ENCODE measurements around the gene PGM1.
A peak's percentile ranks its signal among the peaks of the same experiment; 100 is the strongest.

PGM1 gene

GRCh38 chr1:63611231-63611630 is 18.0 kb downstream of the PGM1 start:
- TF ChIP-seq CTCF (IDR thresholded peaks at IDR 0.05; ENCODE audit: low read length, missing control alignments): no peak
- no peak overlapping the region for H3K4me3 ChIP-seq (replicated peaks; ENCODE audit: low read depth, low read length)
- no peak for DNase-seq (ENCODE audit: low read depth)

GRCh38 chr1:63612564-63612963 is 19.4 kb downstream of the PGM1 start:
- peak; percentile 54 for DNase-seq (ENCODE audit: low read depth)
- H3K4me3 ChIP-seq (replicated peaks; ENCODE audit: low read depth, low read length): no peak overlapping the region
- no peak for TF ChIP-seq CTCF (IDR thresholded peaks at IDR 0.05; ENCODE audit: low read length, missing control alignments)

- DNase-seq (ENCODE audit: low read depth): no peak
- TF ChIP-seq CTCF (IDR thresholded peaks at IDR 0.05; ENCODE audit: low read length, missing control alignments): no peak
- no peak overlapping the region for H3K4me3 ChIP-seq (replicated peaks; ENCODE audit: low read depth, low read length)
Measured at GRCh38 chr1:63612971-63613370, 19.8 kb downstream of the PGM1 start.

- TF ChIP-seq CTCF (IDR thresholded peaks at IDR 0.05; ENCODE audit: low read length, missing control alignments): peak; percentile 59
- DNase-seq (ENCODE audit: low read depth): peak; percentile 87
- H3K4me3 ChIP-seq (replicated peaks; ENCODE audit: low read depth, low read length): no peak overlapping the region
Measured at GRCh38 chr1:63615768-63616420, 22.7 kb downstream of the PGM1 start.

DNA sequence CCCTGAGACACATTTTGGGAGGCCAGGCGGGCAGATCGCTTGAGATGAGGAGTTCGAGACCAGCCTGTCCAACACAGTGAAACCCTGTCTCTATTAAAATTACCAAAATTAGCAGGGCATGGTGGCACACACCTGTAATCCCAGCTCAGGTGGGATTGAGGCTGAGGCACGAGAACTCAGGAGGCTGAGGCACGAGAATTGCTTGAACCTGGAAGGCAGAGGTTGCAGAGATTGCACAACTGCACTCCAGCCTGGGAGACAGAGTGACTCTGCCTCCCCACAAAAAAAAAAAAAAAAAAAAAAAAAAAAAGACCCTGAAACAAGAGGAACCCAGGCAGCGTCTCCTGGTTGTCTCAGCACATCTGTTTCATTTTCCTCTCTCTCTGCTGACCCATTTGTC is 24.2 kb downstream of the PGM1 start:
- no peak overlapping the region for H3K4me3 ChIP-seq (replicated peaks; ENCODE audit: low read depth, low read length)
- no peak for TF ChIP-seq CTCF (IDR thresholded peaks at IDR 0.05; ENCODE audit: low read length, missing control alignments)
- no peak for DNase-seq (ENCODE audit: low read depth)

- no peak overlapping the region for H3K4me3 ChIP-seq (replicated peaks; ENCODE audit: low read depth, low read length)
- no peak for TF ChIP-seq CTCF (IDR thresholded peaks at IDR 0.05; ENCODE audit: low read length, missing control alignments)
- peak; percentile 18 for DNase-seq (ENCODE audit: low read depth)
Measured at GRCh38 chr1:63618011-63618410, 24.8 kb downstream of the PGM1 start.

DNA sequence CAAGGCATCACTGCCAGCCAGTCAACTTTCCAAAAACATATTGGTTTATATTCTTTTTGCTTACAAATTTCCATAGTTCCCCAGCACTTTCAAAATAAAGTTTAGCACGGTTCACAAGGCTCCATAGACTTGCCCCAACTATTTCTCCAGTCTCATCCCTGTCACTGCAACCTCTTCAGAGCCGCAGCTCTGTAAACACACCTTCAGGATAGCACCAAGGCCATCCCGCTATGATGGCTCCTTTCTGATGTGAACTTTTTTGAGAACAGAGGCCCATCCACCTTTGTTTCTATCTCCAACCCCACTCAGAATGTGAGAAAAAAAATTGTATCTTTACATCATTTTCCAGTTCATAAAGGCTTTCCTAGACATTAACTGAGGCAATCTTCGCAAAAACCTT is 26.3 kb downstream of the PGM1 start:
- no peak overlapping the region for H3K4me3 ChIP-seq (replicated peaks; ENCODE audit: low read depth, low read length)
- no peak for TF ChIP-seq CTCF (IDR thresholded peaks at IDR 0.05; ENCODE audit: low read length, missing control alignments)
- no peak for DNase-seq (ENCODE audit: low read depth)
